D341Med (cell line): Measurements from ENCODE around the gene VOPP1.

Source experiments
- DNase-seq: peaks from one replicate; pipeline ENCODE4 v3.0.0; 2012; ENCODE audit warnings: low spot score

The VOPP1 gene

DNA sequence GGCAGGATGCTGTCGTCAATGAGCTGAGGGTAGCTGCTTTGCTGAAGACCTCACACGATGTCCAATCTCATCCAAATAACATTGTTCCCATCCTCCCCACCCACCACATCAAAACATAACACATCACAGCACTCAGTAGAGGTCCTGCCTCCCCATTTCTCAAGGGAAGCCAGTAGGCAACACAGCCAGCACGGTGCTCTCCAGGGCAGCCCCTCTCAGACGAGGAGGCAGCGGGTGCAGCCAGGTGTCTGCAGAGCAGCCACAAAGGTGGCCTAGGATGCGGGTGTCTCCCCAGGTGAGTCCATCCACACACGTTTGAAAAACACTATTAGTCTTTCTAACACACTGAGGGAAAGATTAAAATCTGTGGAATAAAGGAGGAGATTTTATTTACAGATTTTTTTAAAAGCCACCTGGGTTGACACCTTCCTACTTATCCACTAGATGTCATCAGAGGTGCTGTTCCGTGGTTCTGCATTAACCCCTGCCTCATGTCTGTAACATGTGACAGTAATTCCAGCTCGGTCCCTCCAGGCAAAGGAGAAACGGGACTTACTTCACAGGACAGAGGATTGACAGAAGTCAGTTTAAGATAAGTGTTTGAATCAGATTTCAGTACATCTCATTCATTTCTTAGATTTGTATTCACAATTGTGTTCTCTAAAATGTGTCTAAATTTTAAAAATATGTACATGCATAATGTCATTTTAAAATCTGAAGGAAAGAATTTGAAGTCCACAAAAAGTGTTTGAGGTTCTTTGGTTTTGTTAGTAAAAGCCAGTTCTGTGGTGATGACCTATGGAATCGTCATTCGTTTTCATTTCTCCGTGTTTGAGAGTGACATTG lies 139.1 kb downstream of the VOPP1 start:
- peak; percentile 70 for DNase-seq

DNA sequence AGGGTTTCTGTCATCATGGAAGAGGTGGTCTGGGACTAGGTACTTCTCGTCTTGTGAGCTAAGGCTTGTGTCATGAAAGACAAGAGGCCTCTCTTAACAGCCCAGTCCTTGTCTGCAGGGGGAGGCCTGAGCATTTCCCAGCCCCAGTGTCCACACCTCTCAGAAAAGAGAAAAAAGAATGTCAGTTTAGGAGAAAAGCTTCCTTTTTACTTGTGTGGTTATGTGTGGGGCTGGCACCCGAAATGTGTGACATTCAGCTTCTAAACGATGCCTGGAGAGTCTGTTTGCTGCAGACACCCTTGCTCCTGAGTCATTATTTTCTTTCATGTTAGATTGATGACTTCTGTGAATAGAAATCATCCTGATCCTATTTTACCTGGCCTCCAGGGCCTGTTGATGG lies 139.8 kb downstream of the VOPP1 start:
- no peak for DNase-seq

DNA sequence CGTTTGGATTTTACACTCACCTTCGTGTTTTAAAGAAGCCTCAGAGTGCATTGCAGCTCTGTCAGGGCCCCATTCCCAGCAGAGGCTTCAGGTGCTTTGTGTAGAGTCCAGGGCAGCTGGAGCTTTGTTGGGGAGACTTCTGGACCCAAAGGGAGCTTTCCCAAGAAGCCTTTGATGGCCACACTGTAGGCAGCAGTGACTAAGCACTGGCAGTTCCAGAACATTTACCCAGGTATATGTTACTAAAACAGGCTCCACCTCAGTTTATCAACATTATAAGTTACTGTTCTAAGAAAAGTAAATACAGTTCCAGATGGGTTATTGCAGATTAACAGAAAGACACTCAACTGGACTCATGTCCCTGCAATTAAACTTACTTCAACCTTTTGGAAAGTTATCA lies 140.4 kb downstream of the VOPP1 start:
- DNase-seq = no peak

DNA sequence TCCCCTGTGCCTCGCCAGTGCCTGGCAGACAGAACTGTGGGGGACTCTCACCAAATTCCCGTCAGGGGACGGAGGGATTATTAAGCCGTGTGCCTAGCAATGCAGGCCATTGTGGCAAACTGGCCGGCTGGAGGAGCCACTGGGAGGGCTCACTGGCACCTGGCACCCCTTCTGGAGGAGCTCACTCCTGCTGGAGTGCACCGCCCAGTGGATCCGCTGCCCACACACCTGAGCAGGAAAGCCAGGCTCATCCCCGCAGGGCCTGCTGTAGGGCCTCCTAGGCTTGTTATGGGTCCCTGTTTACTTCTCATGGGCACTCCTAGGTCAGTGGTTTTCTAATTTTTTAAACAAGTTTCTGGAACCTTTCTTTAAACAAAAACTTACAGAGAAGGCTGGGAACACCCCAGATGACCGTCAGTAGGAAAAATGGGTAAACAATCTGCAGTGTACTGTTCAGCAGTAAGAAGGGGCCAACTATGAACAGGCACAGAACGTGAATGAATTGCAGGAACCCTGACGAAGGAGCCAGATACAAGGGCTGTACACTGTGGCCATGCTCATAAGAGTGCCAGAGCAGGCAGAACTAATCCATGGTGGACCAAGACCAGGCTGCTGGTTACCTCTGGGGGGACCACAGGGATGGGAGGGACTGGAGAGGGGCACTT lies 142.3 kb downstream of the VOPP1 start:
- no peak for DNase-seq

DNA sequence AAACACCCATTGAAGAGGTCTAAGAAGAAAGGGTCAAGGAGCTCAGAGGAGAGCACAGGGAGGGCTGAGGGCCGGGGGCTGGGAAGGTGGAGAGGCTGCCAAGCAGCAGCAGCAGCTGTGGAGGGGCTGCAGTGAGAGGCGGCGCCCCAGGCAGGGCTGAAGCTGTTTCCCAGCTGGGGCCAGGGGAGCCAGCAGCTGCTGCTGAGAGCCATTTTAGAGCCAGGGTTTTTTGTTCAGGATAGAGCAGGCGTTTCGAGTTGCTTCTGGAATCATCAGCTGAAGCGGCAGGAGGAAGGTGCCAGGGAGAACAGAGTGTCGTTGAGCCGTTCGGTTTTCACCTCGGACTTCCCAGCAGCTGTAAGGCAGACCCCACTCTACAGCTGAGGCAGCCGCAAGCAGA lies 144.5 kb downstream of the VOPP1 start:
- no peak for DNase-seq

DNA sequence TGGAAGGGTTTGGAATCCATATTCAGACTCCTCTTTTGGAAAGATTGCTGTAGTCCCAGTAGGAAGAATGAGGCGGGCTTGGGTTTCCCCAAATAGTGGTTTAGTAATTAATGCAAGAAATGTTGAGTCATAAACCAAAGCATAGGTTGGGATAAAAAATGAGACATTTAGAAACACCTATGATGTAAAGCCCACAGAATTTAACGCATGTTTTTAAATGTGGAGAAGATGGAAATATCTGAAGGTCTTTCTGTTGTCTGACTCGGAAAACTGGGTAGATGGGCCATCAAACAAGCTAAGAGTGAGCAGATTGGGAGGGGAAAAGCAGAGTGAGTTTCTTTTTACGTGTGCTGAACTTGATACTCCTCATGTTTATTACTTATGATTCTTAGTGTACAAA lies 145.0 kb downstream of the VOPP1 start:
- no peak for DNase-seq

DNA sequence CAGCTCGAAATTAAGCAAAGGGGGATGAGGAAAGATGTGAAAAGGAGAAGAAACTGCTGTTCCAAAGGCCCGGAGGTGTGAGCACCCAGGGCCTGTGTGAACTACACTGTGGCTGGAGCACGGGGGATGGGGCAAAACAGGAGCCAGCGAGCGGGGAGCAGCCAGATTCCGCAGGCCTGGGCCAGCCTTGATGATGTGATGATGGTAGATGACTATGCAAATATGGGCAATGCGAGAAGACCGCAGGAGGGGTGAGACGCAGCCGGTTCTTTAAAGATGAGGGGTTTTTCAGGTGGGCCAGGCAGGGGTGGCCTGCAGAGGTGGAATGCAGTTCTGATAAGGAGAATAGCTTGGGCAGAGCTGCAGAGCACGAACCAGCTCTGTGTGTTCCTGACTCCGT lies 145.6 kb downstream of the VOPP1 start:
- DNase-seq = no peak

DNA sequence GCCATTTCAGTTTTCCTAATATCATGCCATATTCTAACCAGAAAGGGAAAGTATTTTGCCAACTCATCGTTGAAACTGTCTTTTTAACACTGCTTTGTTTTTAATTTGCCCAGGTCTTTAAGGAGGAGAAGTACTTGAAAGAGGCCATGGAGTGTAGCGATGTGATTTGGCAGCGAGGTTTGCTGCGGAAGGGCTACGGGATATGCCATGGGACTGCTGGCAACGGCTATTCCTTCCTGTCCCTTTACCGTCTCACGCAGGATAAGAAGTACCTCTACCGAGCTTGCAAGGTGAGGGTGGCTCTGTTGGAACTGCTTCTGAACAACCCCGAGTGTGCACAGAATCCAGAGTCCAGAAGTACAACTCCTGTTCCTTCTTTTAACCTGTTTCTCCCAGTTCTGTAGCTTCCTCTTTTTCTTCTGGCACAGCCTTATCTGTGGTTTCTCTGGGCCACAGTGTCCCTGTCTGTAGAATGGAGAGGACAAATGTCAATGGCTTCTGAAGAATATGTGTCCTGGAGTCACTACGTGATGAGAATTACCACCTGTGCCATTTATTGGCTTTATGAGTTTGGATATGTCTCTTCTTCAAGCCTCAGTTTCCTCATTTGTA lies 147.1 kb downstream of the VOPP1 start:
- no peak for DNase-seq

DNA sequence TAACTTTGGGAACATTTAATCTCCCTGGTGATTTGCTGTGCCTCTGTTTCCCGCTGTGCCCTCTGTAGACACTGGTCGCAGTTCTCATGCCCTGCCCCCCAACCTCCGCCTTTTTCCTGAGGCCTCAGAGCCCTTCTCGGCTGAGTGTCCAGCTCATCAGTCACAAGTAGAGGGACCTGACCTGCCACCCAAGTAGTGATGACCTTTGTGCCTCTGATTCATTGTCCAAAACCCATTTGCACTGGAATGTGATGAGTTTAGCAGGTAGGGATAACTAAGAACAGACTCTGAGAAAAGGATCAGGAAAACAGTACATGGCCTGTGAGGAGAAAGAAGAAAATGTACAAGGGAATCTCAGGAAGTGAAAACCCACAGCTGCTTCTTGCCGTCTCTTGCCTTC lies 148.4 kb downstream of the VOPP1 start:
- no peak for DNase-seq

DNA sequence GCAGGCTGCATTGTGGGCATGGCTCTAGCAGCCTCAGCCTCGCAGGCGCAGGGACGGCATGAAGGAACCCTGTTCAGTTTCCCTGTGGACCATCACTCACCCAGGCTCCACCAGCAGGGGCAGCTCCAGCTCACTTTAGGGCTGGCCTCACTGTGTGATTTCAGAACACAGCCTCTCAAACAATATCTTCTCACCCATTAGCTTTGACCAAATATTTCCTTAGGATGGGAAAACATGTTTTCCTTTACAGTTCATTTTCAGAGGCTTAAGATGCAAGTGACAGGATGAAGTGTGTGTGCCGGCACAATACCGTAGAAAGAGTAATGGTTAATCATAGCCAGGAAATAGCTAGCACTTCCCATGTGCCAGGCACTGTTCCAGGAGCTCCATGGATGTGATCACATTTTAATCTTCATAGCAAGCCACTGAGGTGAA lies 149.0 kb downstream of the VOPP1 start:
- no peak for DNase-seq
